Liver (tissue), 9 donors: ENCODE measurements around the gene TPX2. TPM values are rescaled to one million over a fixed set of nuclear protein-coding genes. Genes with fewer than 3 reads are reported as not detected.

Source experiments
- DNase-seq: peaks from one replicate; pipeline ENCODE4 v3.0.0-alpha.2; 2017; ENCODE audit warnings: low spot score
- H3K27ac ChIP-seq, 2 donors: one replicate each; pipeline ENCODE4 v1.7.0; 2013; ENCODE audit warnings: inconsistent platforms in 2 of 2, low read length in 2 of 2, control low read depth in 1 of 2, low read depth in 1 of 2, mild to moderate bottlenecking in 1 of 2
- H3K27me3 ChIP-seq, 4 donors: one replicate each; pipeline versions ENCODE4 v1.6.1 to v1.7.0; 2013; ENCODE audit warnings: low read length in 3 of 4, inconsistent platforms in 1 of 4, mild to moderate bottlenecking in 1 of 4, moderate library complexity in 1 of 4; ENCODE audit not compliant: control insufficient read depth in 4 of 4, insufficient read depth in 4 of 4
- H3K36me3 ChIP-seq, 4 donors: one replicate each; pipeline versions ENCODE4 v1.6.1 to v1.7.0; 2013; ENCODE audit warnings: low read length in 3 of 4, mild to moderate bottlenecking in 3 of 4, low read depth in 1 of 4, moderate library complexity in 1 of 4; ENCODE audit not compliant: control insufficient read depth in 4 of 4, insufficient read depth in 3 of 4
- H3K4me1 ChIP-seq, 4 donors: one replicate each; pipeline versions ENCODE4 v1.6.1 to v1.7.0; 2013; ENCODE audit warnings: low read length in 3 of 4, mild to moderate bottlenecking in 3 of 4, moderate library complexity in 1 of 4; ENCODE audit not compliant: control insufficient read depth in 4 of 4, insufficient read depth in 4 of 4
- H3K4me3 ChIP-seq, 3 donors: one replicate each; pipeline versions ENCODE4 v1.6.1 to v1.7.0; 2013; ENCODE audit warnings: low read length in 3 of 3, control low read depth in 1 of 3, low read depth in 1 of 3, mild to moderate bottlenecking in 1 of 3
- H3K9ac ChIP-seq, 2 donors: one replicate each; pipeline ENCODE4 v1.7.0; 2013; ENCODE audit warnings: low read length in 2 of 2, mild to moderate bottlenecking in 2 of 2, moderate library complexity in 2 of 2, control low read depth in 1 of 2, low read depth in 1 of 2
- H3K9me3 ChIP-seq, 4 donors: one replicate each; pipeline versions ENCODE4 v1.6.1 to v1.7.0; 2013; ENCODE audit warnings: low read length in 3 of 4; ENCODE audit not compliant: control insufficient read depth in 4 of 4
- ATF3 ChIP-seq: IDR thresholded peaks from 2 replicates; pipeline ENCODE4 v1.6.1; 2016; ENCODE audit warnings: antibody characterized with exemption
- EGR1 ChIP-seq, 2 donors: IDR thresholded peaks; 2 replicates each; pipeline ENCODE4 v1.6.1; 2016 to 2018; ENCODE audit warnings: antibody characterized with exemption in 2 of 2, low read depth in 2 of 2
- FOXA2 ChIP-seq: IDR thresholded peaks from 2 replicates; pipeline ENCODE4 v1.6.1; 2016; ENCODE audit warnings: antibody characterized with exemption
- HNF4A ChIP-seq, 2 donors: conservative IDR thresholded peaks; 2 replicates each; pipeline ENCODE4 v1.6.1; 2016; ENCODE audit warnings: antibody characterized with exemption in 2 of 2, mild to moderate bottlenecking in 2 of 2
- HNF4G ChIP-seq: IDR thresholded peaks from 2 replicates; pipeline ENCODE4 v1.6.1; 2016; ENCODE audit warnings: antibody characterized with exemption
- JUND ChIP-seq, 2 donors: IDR thresholded peaks; 2 replicates each; pipeline ENCODE4 v1.6.1; 2016; ENCODE audit warnings: antibody characterized with exemption in 2 of 2
- NR2F2 ChIP-seq: IDR thresholded peaks from 2 replicates; pipeline ENCODE4 v1.6.1; 2016; ENCODE audit warnings: antibody characterized with exemption
- REST ChIP-seq: IDR thresholded peaks from 2 replicates; pipeline ENCODE4 v1.6.1; 2016; ENCODE audit warnings: antibody characterized with exemption, mild to moderate bottlenecking
- TAF1 ChIP-seq: conservative IDR thresholded peaks from 2 replicates; pipeline ENCODE4 v1.6.1; 2016; ENCODE audit warnings: antibody characterized with exemption, mild to moderate bottlenecking
- YY1 ChIP-seq: IDR thresholded peaks from 2 replicates; pipeline ENCODE4 v1.6.1; 2016; ENCODE audit warnings: antibody characterized with exemption, mild to moderate bottlenecking
- WGBS: extraction: QIAGEN DNeasy Blood & Tissue Kit; methylation state at CpG from one replicate; pipeline ENCODE4 v1.1.7; 2013; 5-methylcytosine and 5-hydroxymethylcytosine counted together
- polyA plus RNA-seq, 2 donors: library from polyadenylated mRNA; stranded (reverse) in 1 of 2; unstranded in 1 of 2; fragments of 200-250 nt in 1 of 2; fragments of >200 nt in 1 of 2; fragmentation: Nextera tagmentation in 1 of 2; extraction: Ambion mirVana in 1 of 2; gene quantifications; one replicate each; pipeline versions ENCODE4 v1.2.1 to v1.2.3, GENCODE V29; 2013 to 2015
- total RNA-seq, 2 donors: library from RNA; depleted of rRNA; stranded (reverse); fragments of >200 nt; gene quantifications; one replicate each; pipeline ENCODE4 v1.2.3, GENCODE V29; 2014
- TF ChIP-seq, protein P1 (sequence below): IDR thresholded peaks from 2 replicates; pipeline ENCODE4 v1.6.1; 2016; ENCODE audit warnings: antibody characterized with exemption
- TF ChIP-seq, protein P2 (sequence below): IDR thresholded peaks from 2 replicates; pipeline ENCODE4 v1.6.1; 2016; ENCODE audit warnings: antibody characterized with exemption
- donor health status: healthy.
- donor health status: healthy.
- donor health status: healthy.
- donor health status: healthy.
- donor health status: healthy.

The TPX2 gene
- total and polyA plus RNA-seq, 4 donors, result 1.1 to 40.8 (median 2.4) TPM

- Histone ChIP-seq H3K36me3 (no peaks in the 10 kb centered on the region), H3K4me1 (no peaks in the 10 kb centered on the region), H3K9ac (no peak overlapping the region), H3K27ac (no peak overlapping the region), H3K9me3 (no peaks in the 10 kb centered on the region), H3K27me3 (no peaks in the 10 kb centered on the region), H3K4me3 (no peak overlapping the region)
- DNase-seq, result no peak
- WGBS, result 95% methylated on average over 3 of the region's 3 CpGs
- TF ChIP-seq REST, result no peak
These were observed 69.4 kb downstream of the TPX2 start for GRCh38 chr20:31808481-31808880.

DNA sequence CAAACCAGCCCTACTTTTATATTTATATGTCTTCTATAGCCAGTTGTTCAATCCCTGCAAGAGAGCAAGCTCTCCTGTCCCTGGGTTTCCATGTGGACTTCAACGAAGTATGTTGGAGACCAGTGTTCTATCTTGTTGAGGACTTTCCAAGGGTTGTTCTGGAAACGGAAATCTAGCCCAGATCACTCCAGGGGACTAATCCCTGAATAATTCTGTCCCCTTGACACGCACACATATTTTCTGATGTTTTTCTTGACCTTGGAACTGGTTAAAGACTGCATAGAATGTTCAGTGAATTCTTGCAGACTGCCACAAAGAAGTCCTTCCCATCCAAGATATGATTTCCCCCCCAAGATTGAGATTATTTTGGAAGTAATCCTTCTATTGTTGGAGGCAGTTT lies 70.6 kb downstream of the TPX2 start:
- Histone ChIP-seq H3K4me3 (no peak overlapping the region), H3K4me1 (no peaks in the 10 kb centered on the region), H3K9me3 (no peaks in the 10 kb centered on the region), H3K27ac (no peak overlapping the region), H3K9ac (no peak overlapping the region), H3K27me3 (no peaks in the 10 kb centered on the region), H3K36me3 (no peaks in the 10 kb centered on the region)
- TF ChIP-seq HNF4A (conservative IDR thresholded peaks at IDR 0.05) (no peak), HNF4G (no peak), NR2F2 (no peak), ATF3 (no peak), REST (no peak), YY1 (no peak), EGR1 (IDR thresholded peaks at IDR 0.05; ENCODE audit: low read depth in 2 of 2) (no peak), TAF1 (no peak), JUND (IDR thresholded peaks at IDR 0.05) (no peak)
- TF ChIP-seq, protein P1, sequence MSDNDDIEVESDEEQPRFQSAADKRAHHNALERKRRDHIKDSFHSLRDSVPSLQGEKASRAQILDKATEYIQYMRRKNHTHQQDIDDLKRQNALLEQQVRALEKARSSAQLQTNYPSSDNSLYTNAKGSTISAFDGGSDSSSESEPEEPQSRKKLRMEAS, result no peak
- no peak for DNase-seq
- 92% methylated on average over 3 of the region's 3 CpGs for WGBS

DNA sequence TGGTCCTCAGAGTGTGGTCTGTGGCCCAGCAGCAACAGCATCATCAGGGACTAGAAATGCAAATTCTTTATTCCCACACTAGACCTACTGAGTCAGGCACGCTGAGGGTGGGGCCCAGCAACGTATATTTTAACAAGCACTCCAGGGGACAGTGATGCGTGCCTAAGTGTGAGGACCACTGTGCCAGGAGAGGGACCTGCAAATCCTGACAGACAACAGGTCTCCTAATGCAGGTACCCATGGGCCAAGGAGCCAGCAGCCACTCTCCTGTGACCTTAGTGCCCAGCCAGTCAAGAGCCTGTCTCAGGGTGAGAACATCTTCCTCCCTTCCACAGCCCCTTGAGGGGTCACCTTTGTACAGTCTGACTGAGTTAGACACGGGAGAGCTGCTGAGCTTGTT lies 72.1 kb downstream of the TPX2 start:
- Histone ChIP-seq H3K4me1 (no peaks in the 10 kb centered on the region), H3K36me3 (no peaks in the 10 kb centered on the region), H3K4me3 (no peak overlapping the region), H3K27ac (no peak overlapping the region), H3K9me3 (no peaks in the 10 kb centered on the region), H3K9ac (no peak overlapping the region), H3K27me3 (no peaks in the 10 kb centered on the region)
- DNase-seq, result no peak
- 94% methylated on average over 4 of the region's 4 CpGs for WGBS
- TF ChIP-seq, protein P2, sequence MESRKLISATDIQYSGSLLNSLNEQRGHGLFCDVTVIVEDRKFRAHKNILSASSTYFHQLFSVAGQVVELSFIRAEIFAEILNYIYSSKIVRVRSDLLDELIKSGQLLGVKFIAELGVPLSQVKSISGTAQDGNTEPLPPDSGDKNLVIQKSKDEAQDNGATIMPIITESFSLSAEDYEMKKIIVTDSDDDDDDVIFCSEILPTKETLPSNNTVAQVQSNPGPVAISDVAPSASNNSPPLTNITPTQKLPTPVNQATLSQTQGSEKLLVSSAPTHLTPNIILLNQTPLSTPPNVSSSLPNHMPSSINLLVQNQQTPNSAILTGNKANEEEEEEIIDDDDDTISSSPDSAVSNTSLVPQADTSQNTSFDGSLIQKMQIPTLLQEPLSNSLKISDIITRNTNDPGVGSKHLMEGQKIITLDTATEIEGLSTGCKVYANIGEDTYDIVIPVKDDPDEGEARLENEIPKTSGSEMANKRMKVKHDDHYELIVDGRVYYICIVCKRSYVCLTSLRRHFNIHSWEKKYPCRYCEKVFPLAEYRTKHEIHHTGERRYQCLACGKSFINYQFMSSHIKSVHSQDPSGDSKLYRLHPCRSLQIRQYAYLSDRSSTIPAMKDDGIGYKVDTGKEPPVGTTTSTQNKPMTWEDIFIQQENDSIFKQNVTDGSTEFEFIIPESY, result no peak
- TF ChIP-seq, protein P1, result no peak
- TF ChIP-seq FOXA2, result no peak
- no peak for TF ChIP-seq TAF1
- TF ChIP-seq REST, result no peak
